ENCODE results near the gene CCDC174.
"Not testable (repeated sequence)": the region's sequence is repeated elsewhere in the genome, so short reads cannot be mapped to it uniquely, and the experiment has no call there.

The CCDC174 gene

DNA sequence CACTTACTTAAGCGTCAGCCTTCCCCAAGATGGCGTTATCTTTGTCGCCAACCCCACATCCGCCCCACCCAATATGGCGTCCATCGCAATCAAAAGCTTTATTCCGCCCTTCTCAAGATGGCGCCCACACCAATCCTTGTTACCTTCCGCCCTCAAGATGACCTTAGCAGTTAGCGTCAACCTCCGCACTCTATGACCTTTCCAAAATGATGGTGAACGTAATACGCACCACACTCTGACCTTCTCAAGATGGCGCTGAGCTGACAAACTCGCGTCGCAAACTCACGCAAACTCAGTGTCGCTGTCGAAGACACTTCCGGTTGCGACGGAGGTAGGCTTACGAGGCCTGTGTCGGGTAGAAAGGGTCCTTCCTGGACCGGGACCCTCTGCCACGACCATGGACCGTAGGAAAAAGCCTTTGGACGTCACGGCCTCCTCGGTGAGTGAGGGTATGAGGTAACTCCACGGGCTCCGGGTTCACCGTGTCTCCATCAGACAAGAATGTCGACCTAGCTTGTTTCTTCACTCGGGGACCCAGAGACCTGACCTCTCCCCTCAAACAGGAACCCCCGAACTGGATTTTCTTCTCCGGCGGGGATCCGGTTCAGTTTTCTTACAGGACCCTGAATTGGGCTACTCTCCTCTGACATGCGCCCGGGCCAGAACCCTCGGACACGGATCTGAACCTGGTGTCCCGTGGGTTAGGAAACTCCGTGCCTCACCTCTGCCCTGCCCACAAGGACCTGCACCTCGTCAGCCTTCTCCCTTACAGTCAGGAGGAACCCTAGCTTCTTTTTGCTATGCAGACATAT is at the start of gene CCDC174:
Gene CCDC174 (plus strand): TSS at position 323 of the 812 bp plus-strand sequence. CDS start 75 bp downstream, at position 398.
- peak; percentile 95 for DNase-seq

DNA sequence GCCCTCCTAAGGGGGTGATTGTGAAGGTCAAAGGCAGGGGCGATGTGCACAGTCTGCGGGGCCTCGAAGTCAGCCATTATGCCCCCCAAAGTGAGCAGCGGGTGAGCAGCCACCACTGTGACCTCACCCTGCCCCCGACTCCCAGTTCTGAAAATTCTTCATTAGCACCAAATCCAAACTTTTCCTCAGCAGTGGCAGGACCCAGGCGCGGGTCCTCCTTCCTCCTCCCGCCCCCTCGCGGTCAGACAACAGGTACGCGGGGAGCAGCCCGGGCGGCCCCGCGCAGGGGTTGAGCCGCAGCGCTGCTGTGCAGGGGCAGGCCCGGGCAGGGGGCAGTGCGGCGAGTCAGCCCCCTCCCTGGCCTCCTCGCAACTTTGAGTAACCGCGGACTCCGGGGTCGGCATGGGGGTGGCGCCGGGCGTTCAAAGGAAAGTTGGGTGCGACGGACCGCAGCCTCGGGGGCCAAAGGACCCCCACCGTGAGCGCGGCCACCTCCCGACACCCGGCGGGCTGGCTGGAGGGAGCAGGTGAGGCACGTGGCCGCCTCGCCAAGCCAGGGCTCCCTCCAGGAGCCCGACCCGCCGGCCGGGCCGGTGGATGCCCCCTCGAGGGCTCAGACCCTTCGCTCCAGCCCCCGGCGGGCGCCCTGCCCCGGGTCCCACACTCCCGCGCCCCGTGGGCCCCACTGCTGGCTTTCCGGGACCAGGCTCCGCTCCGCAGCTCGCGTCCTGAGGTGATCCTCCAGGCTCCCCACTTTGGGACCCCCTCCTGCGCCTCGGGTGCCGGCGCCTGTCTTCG is 49.4 kb upstream of the CCDC174 start:
- no peak for DNase-seq

DNA sequence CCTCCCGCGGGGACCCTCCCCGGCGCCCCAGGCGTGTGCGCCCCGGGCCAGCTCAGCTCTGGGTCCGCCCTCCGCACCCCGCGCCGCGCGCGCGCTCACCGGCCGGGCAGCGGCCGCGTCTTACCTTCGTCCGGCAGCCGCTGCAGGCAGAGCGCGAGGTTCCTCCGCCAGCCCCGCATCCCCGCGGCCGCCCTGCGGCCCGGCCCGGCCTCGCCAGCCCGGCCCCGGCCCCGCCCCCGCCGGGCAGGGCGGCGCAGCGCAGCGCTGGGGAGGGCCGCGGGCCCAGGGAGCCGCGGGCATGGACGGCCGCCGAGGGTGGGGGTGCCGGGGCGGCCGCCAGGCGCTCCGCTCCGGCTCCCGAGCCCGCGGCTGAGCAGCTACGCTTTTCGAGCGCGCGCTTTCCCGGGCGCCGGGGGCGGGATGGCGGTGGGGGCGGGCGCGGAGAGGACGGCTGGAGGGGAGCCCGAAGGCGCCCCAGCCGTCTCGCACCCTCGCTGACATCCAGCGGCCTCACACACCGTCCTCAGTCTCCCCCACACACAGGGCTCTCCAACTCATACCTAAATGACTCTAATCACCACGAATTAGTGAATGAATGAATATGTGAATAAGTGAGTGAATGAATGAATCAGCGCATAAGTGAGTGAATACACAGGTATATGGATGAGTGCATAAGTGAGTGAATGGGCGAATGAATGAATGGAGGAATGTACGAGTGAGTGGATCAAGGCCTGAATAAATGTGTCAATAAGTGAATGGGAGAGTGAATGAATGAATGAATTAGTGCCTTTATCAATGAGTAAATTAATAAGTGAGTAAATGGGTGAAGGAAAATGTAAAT is 48.5 kb upstream of the CCDC174 start:
- DNase-seq: no peak

DNA sequence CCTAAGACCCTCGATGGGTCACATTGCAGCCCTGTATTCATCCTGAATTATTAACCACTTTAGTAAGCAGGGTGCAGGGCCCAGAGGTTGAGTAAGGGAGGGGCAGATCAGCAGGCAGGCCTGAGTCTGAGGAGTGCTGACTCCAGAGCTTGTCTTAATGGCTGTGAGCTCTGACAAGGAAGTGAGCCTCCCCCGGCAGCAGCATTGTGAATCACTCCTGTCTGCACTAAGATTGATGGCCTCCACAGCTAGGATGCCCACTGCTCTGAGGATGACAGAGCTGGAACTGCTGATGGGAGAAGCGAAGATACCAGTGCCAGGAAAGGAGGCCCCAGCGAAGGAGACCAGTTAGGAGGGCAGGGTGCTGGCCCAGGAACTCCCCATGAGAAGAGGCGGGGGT is 46.5 kb upstream of the CCDC174 start:
- no peak for DNase-seq

DNA sequence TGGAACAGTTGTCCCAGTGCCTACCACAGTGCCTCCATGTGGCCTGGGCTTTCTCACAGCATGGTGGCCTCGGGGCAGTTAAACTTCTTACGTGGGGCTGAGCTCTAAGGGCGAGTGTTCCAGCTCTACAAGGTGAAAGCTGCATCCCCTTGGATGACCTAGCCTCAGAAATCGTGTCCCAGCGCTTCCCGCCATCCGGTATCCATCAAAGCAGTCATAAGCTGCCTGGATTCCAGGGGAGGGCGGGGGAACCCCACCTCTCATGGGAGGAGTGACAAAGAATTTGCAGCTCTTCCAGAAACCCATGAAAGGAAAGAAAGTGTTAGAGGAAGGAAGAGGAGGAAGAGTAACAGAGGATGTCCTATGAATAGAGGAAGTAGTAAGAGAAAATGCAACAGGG is 45.8 kb upstream of the CCDC174 start:
- no peak for DNase-seq

DNA sequence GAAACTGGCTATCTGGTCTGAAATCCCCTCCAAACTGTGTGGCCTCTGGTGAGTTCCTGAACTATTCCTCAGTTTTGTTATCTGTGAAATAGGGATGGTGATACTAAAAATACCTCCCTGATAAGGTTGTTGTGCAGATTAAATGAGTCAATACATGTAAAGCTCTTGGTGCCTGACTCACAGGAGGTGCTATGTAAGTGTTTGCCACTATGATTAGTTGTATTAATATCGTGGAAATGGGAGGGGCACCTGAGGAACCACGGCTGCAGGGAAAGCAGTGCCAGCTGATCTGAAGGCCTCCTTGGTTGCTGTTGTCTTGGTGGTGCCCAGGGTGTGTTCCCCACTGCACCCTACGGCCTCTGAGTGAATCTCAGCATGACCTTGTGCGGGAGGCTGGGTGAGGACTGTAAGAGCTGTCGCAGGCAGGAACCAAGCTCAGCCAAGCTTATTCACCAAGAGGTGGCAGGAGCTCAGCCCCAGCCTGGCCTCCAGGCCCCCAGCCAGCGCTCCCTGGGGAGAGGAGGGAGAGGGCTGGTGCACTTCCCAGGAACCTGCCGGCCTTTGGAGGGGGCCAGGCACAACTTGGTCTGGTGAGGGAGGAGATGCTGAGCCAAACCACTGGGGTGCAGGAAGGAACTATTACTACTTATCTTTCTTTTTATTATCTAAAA is 44.8 kb upstream of the CCDC174 start:
- DNase-seq: no peak

DNA sequence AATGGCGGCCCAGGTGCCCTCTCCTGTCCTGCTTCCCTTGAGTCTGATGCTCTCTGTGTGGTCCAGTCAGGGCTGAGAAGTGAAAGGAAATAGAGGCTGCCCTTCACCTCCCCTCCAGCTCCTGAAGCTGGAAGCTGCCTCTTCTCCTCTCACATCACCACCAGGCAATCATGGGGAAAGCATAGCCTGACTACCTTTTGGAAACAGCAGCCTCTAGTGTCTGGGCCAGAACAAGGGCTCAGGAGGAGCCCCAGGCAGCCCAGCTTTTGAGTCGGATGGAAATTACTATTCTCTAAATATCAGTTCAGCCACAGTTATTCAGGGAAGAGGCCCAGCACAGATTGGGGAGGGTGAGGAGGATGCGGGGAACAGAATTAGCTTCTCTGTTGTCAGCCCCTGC is 43.3 kb upstream of the CCDC174 start:
- no peak for DNase-seq

DNA sequence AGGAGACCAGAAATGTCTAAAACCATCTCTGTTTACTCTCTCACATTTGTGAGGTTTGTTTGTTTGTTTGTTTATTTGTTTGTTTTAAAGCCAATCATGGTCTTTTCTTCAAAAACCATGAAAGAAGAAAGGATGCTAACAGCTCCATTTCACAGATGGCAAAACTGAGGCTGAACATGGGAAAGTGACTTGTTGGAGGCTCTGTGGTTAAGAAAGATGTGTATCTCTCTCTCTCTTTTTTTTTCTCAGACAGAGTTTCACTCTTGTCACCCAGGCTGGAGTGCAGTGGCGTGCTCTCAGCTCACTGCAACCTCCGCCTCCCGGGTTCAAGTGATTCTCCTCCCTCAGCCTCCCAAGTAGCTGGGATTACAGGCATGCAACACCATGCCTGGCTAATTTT is 42.5 kb upstream of the CCDC174 start:
- DNase-seq: not testable (repeated sequence)

DNA sequence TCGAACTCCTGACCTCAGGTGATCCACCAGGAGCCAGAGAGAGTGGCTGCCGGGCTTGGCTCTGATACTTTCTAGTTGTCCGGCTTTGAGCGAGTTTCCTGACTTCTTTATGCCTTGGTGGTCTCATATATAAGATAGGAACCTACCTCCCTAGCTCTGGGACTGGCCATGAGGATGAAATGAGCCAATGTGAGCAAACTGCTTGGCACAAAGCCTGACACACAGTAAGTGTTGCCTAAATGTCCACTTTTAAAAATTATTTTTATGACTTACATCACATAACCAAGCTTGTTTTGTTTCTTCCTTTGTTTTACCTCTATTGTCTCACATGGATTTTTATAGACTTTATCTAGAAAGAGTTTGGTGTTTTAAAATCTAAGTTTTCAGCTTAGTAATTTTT is 42.1 kb upstream of the CCDC174 start:
- DNase-seq: no peak

DNA sequence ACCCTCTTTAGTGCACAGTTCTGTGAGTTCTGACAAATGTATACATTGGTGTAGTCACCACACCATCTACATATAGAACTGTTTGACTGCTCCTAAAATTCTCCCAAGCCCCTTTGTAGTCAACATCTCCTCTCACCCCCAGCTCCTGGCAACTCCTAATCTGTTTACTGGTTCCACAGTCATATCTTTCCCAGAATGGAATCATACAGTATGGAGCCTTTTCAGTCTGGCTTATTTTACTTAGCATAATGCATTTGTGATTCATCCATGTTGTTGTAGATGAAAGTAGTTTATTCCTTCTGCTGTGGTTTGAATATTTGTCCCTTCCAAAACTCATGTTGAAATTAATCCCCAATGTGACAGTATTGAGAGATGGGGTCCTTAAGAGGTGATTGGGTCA is 41.6 kb upstream of the CCDC174 start:
- no peak for DNase-seq

DNA sequence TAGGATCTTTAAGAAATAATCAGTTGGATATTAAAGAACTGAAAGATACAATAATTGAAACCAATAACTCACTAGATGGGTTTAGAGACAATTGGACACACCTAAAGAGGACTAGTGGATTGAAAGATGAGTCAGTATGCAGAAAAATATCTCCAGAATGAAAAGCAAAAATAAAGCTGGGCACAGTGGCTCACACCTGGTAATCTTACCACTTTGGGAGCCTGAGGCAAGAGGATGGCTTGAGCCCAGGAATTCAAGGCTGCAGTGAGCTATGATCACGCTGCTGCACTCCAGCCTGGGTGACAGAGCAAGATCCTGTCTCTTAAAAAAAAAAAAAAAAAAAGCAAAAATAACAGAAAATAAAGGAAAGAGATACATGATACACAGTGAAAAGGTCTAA is 37.4 kb upstream of the CCDC174 start:
- DNase-seq: no peak

DNA sequence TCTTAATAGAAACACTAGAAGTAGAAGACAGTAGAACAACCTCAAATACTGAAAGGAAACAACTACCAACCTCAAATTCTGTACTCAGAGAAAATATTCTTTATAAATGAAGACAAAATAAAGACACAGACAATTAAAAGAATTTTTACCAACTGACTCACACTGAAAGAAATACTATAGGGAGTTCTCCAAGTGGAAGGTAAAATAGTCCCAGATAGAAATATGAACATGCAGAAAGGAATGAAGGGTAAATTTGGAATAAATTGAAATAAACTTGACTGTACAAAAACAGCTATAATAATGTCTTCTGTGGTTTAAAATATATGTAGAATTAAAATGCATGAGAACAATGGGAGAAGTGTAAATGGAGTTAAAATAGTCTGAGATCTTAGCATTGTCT is 36.7 kb upstream of the CCDC174 start:
- no peak for DNase-seq

DNA sequence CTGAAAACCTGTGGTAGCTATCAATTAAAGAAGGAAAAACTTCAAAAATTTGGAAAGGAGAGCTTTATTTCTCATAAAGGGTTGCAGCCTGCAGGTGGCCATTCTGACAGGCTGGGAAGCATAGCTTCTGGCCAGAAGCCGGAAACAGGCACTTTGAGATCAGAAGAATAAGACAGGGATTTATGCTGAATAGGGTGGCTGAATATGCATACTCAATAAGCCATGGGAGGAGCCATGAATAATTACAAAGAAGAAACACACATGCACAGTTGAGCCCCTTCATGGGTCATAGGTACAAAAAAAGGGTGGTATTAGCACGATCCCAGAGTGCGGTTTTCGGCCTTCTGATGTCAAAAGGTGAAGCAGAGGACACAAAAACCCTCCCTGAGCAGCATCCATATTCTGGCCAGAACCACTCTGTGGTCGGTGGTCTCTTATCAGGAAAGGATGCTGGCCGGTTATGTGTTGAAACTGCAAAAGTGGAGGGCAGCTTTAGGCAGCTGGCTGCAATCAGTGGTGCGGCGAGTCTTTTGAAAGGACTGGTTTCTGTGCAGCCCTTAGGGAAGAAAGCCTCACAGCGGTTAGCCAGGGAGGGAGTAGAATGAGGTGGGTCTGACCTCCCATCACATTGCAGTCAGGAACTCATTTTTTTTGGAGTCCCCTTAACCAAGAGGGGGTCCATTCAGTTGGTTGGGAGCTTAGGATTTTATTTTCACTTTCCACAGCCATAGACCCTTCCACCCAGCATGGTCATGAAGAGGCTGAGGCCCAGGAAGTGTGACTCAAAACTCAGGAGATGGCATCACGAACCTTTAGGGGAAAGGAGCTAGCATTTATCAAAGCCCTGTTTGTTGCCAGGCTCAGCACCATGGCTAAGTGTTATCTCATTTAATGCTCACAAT is 34.7 kb upstream of the CCDC174 start:
- no peak for DNase-seq

DNA sequence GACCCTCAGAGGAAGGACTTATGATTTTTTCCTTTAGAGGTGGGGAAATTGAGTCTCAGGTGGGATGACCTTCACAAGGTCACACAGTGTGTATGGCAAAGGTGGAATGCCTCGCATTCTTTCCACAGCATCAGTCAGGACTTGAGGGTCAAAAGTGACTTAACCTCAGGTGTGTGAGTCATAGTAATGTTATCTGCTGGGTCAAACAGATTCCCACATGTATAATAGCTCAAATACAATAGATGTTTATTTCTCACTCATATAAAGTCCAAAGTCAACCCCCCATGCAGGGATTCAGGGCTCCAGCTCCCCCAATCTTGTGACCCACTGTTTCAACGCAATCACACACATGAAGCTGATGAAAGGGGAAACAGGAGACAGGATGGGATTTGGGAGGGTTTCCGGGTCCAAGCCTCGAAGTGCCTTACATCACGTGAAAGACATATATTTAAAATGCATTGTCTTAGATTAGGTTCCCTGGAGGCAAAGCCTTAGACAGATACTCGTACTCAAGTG is 34.0 kb upstream of the CCDC174 start:
- DNase-seq: no peak

DNA sequence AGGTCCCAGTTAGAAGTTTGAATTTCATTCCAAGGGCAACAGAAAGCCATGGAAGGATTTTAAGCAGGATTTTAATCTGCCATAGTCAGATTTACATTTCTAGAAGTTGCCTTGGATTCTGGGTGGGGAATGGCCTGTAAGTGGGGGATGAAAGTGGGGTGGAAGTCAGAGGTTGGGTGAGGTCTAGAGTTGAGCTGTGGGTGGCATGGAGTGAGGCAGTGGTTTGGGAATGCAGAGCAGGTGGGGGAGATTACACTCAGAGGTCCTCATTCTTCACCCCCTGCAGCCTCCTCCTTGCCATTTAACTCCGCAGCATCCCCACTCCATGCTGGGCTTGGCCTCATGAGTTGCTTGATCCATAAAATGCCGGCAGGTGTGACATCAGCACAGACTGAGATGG is 32.0 kb upstream of the CCDC174 start:
- DNase-seq: no peak

DNA sequence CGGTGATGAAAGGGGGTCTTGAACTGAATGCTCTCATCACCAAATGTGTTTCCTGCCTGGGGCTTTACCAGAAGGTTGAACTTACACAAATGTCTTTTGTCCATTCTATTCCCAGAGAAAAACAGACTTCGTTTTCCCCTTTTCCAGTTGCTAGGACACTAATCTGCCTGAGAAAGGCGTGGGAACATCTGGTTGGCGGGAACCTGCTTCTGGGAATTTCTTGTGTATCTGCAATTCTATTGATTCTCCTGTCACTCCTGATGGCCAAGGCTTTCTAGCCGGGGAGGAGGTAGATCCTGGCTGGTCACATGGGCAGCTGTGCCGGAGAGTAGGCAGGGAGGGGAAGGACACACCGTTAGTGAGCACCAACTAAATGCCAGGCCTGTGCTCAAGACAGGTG is 31.1 kb upstream of the CCDC174 start:
- DNase-seq: no peak

DNA sequence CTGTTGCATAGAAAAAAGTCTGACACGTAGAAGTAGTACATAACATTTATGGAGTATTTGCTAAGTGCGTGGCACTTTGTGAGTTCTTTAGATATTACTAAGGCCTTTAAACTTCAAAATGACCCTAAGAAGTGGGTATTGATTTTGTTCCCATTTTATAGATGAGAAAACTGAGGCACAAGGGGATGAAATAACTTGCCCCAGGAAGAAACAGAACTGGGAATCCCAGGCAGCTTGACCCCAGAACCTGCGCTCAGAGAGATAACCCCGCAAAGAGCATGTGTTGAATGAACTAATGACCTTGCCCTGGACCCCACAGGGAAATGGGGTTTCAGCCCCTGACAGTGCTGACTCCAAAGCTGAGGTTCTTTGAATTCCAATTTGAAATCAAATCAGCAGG is 30.5 kb upstream of the CCDC174 start:
- no peak for DNase-seq

DNA sequence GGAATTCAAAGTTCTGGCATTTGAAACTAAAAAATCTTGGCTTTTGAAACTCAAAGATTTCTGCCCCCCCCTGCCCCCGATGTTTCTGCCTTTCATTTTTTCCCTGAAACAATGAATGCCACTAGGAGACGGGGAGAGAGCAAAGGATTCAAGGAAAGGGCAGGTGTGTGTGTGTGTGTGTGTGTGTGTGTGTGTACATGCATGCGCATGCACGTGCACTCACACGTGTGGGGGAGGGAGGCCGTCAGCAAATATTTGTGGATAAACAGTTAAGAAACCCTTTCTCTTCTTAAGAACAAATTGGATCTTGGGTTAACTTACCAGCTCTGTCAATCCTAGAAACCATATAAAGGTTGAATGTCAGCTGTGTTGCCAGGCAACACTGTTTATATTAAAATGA is 29.2 kb upstream of the CCDC174 start:
- DNase-seq: no peak

DNA sequence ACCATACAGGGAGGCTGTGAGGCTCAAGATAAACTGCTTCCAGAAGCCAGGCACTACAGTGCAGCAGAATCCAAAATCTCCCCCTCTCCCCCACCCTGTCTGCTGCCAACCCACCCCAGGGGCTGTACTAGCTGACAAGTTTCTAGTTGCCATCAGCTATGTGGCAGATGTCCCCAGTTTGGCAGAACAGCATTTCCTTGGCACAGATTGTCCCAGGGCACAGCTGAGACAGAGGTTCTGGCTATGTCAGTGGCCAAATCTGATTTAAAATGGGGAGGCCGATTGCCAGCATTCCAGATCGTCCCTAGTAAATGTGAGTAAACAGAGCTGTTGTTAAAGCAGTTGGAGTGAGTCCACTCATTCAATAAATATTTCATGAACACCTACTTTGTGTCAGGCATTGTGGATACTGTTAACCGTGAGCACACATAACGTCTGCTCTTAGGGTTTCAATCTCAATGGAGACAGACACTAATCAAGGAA is 28.0 kb upstream of the CCDC174 start:
- no peak for DNase-seq

DNA sequence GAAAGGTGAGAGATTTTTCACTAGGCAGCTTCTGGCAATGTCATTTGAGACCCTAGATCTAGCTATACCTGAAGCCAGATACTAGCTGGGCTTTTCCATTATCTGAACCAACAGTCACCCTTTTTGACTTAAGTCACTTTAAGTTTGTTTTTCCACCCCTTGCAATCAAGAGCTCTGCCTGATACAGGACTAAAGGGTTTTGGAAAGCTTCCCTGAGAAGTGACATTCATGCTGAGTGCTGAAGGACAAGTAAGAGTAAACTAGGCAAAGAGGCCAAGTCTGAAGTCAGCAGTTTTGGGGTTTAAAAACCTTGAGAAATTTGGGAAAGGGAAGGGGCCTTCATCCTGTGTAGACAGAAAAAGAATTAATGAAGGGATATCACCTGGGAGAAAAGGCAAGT is 27.1 kb upstream of the CCDC174 start:
- no peak for DNase-seq

DNA sequence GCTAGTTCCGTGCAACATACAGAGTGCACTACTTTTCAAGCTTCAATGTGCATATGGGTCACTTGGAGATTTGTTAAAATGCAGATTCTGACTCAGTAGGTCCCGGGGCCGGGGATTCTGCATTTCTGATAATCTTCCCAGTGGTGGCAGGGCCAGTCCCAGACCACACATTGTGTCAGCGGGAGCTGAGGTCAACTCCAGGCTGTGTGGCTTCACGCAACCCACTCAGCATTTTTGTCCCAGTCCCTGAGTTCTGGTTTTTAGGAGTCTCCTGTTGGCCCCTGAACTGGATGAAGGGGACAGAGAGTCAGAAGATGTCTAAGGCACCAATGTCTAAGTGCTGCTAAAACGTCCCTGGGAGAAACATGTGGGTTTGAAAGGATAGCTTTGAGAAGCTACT is 26.1 kb upstream of the CCDC174 start:
- DNase-seq: no peak
